Neuronal stem cell (in vitro differentiated cells): ENCODE results near the gene PSTPIP1.

ENCODE experiments used
- DNase-seq: peaks from one replicate; pipeline ENCODE4 v3.0.0-alpha.2; 2013; ENCODE audit warnings: low spot score
- H2AFZ ChIP-seq: one replicate; pipeline ENCODE4 v1.6.1; 2013; ENCODE audit warnings: mild to moderate bottlenecking, low read length, inconsistent platforms
- H2AK5ac ChIP-seq: 2 replicates; pipeline ENCODE4 v1.6.1; 2013; ENCODE audit warnings: low read depth, mild to moderate bottlenecking, inconsistent platforms, low read length, moderate library complexity, mixed read lengths
- H2BK120ac ChIP-seq: 2 replicates; pipeline ENCODE4 v1.6.1; 2013; ENCODE audit warnings: low read depth, mild to moderate bottlenecking, inconsistent platforms, low read length, moderate library complexity, mixed read lengths
- H2BK12ac ChIP-seq: one replicate; pipeline ENCODE4 v1.6.1; 2013; ENCODE audit warnings: low read length, inconsistent platforms
- H2BK15ac ChIP-seq: 2 replicates; pipeline ENCODE4 v1.6.1; 2013; ENCODE audit warnings: mild to moderate bottlenecking, low read length, inconsistent platforms, mixed read lengths
- H2BK5ac ChIP-seq: one replicate; pipeline ENCODE4 v1.6.1; 2013; ENCODE audit warnings: inconsistent platforms, mild to moderate bottlenecking, low read length, moderate library complexity
- H3K14ac ChIP-seq: one replicate; pipeline ENCODE4 v1.6.1; 2013; ENCODE audit warnings: low read length, inconsistent platforms
- H3K18ac ChIP-seq: 2 replicates; pipeline ENCODE4 v1.6.1; 2013; ENCODE audit warnings: low read length, inconsistent platforms
- H3K23ac ChIP-seq: 2 replicates; pipeline ENCODE4 v1.6.1; 2013; ENCODE audit warnings: low read depth, mild to moderate bottlenecking, mixed read lengths, low read length, inconsistent platforms; ENCODE audit not compliant: poor library complexity
- H3K27ac ChIP-seq: replicated peaks from 3 replicates; pipeline ENCODE4 v1.5.1; 2013; ENCODE audit warnings: low read length, inconsistent platforms
- H3K27me3 ChIP-seq, 3 experiments: 2 replicates each; pipeline ENCODE4 v1.6.1; 2013; ENCODE audit warnings: low read length in 3 of 3, mild to moderate bottlenecking in 2 of 3, inconsistent platforms in 1 of 3, low read depth in 1 of 3, mixed read lengths in 1 of 3, moderate library complexity in 1 of 3; ENCODE audit not compliant: control insufficient read depth in 3 of 3, insufficient read depth in 3 of 3
- H3K36me3 ChIP-seq, 2 donors: replicated peaks in 1 of 2; 2 replicates each; pipeline ENCODE4 v1.6.1; 2013; ENCODE audit warnings: low read length in 2 of 2; ENCODE audit not compliant: control insufficient read depth in 2 of 2, insufficient read depth in 2 of 2
- H3K4ac ChIP-seq: 2 replicates; pipeline ENCODE4 v1.6.1; 2013; ENCODE audit warnings: inconsistent platforms, mild to moderate bottlenecking, low read length, moderate library complexity
- H3K4me1 ChIP-seq, 2 donors: 1 replicate in 1 of 2; 2 replicates in 1 of 2; pipeline ENCODE4 v1.6.1; 2013; ENCODE audit warnings: low read length in 2 of 2, low read depth in 1 of 2; ENCODE audit not compliant: control insufficient read depth in 2 of 2, insufficient read depth in 1 of 2
- H3K4me2 ChIP-seq: one replicate; pipeline ENCODE4 v1.6.1; 2013; ENCODE audit warnings: mild to moderate bottlenecking, low read length, inconsistent platforms; ENCODE audit not compliant: insufficient read depth, poor library complexity, severe bottlenecking
- H3K4me3 ChIP-seq, 2 donors: 2 replicates each; pipeline ENCODE4 v1.5.1; 2013; ENCODE audit warnings: low read length in 2 of 2, mild to moderate bottlenecking in 2 of 2, inconsistent platforms in 1 of 2, moderate library complexity in 1 of 2
- H3K79me1 ChIP-seq: one replicate; pipeline ENCODE4 v1.6.1; 2013; ENCODE audit warnings: low read depth, mild to moderate bottlenecking, inconsistent platforms, low read length, moderate library complexity
- H3K9ac ChIP-seq: one replicate; pipeline ENCODE4 v1.6.1; 2013; ENCODE audit warnings: mild to moderate bottlenecking, low read depth, low read length, inconsistent platforms; ENCODE audit not compliant: poor library complexity
- H3K9me3 ChIP-seq, 2 donors: replicated peaks in 1 of 2; 2 replicates each; pipeline versions ENCODE3 to v1.6.1; 2013; ENCODE audit warnings: low read length in 2 of 2, mild to moderate bottlenecking in 2 of 2, inconsistent platforms in 1 of 2, low read depth in 1 of 2, mixed read lengths in 1 of 2, moderate library complexity in 1 of 2; ENCODE audit not compliant: control insufficient read depth in 2 of 2, insufficient read depth in 1 of 2
- H4K8ac ChIP-seq: one replicate; pipeline ENCODE4 v1.6.1; 2013; ENCODE audit warnings: low read depth, mild to moderate bottlenecking, inconsistent platforms, low read length, moderate library complexity
- H4K91ac ChIP-seq: one replicate; pipeline ENCODE4 v1.6.1; 2013; ENCODE audit warnings: low read length, low read depth, mild to moderate bottlenecking, inconsistent platforms; ENCODE audit not compliant: poor library complexity
- WGBS, 2 donors: extraction: QIAGEN DNeasy Blood & Tissue Kit; methylation state at CpG; one replicate each; pipeline ENCODE4 v1.1.7; 2013; ENCODE audit warnings: missing lambda C conversion rate in 2 of 2, mixed read lengths in 1 of 2; ENCODE audit not compliant: insufficient read length in 2 of 2, insufficient replicate concordance in 1 of 2; ENCODE audit errors: extremely low coverage in 2 of 2; 5-methylcytosine and 5-hydroxymethylcytosine counted together

The PSTPIP1 gene

DNA sequence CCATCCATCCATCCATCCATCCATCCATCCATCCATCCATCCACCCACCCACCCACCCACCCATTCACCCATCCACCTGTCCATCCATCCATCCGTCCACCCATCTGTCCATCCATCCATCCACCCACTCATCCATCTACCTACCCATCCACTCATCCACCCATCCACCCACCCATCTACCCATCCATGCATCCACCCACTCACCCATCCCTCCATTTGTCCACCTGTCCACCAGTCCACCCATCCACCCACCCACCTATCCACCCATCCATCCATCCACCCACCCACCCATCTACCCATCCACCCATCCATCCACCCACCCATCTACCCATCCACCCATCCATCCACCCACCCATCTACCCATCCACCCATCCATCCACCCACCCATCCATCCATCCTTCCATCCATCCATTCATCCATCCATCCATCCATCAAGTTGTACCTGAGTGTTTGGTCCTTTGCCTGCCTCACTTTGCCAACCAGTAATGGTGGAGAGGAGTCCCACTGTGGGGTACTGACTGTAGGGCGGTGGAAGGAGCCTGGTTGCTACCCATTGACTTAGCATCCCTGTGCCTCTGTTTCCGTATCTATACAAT lies 17.3 kb downstream of the PSTPIP1 start:
- H4K8ac ChIP-seq = no peak overlapping the region
- H3K36me3 ChIP-seq = no peaks in the 10 kb centered on the region
- H2BK5ac ChIP-seq = no peak overlapping the region
- no peaks in the 10 kb centered on the region for H3K4me1 ChIP-seq
- H3K4me2 ChIP-seq = no peak overlapping the region
- no peak overlapping the region for H3K27ac ChIP-seq
- no peak overlapping the region for H2AK5ac ChIP-seq
- H3K27me3 ChIP-seq = peaks cover 0 to 65% (median 3%) of the 10 kb centered on the region in 3 experiments
- H2AFZ ChIP-seq = no peak overlapping the region
- DNase-seq = no peak
- no peak overlapping the region for H3K4ac ChIP-seq
- peaks cover 0 to 2% of the 10 kb centered on the region in 2 donors for H3K9me3 ChIP-seq
- no peak overlapping the region for H3K14ac ChIP-seq
- H3K23ac ChIP-seq = no peak overlapping the region
- H3K9ac ChIP-seq = no peak overlapping the region
- 100% methylated on average over 1 of the region's 3 CpGs; no CpG with 5 or more reads in 1 of the 2 donors for WGBS, 2 donors
- H4K91ac ChIP-seq = no peak overlapping the region
- no peak overlapping the region for H3K4me3 ChIP-seq
- no peak overlapping the region for H2BK15ac ChIP-seq
- H2BK120ac ChIP-seq = no peak overlapping the region
- H3K18ac ChIP-seq = no peak overlapping the region
- H3K79me1 ChIP-seq = no peaks in the 10 kb centered on the region
- H2BK12ac ChIP-seq = no peak overlapping the region

GRCh38 chr15:77012868-77013267 lies 17.9 kb downstream of the PSTPIP1 start:
- Histone ChIP-seq H2AK5ac (no peak overlapping the region), H3K4me3 (no peak overlapping the region), H3K4ac (no peak overlapping the region), H3K9me3 (peaks cover 0 to 2% of the 10 kb centered on the region in 2 donors), H3K4me2 (no peak overlapping the region), H4K91ac (no peak overlapping the region), H2BK5ac (no peak overlapping the region), H3K27ac (no peak overlapping the region), H3K4me1 (no peaks in the 10 kb centered on the region), H2BK15ac (no peak overlapping the region), H2BK12ac (no peak overlapping the region), H3K79me1 (no peaks in the 10 kb centered on the region), H3K36me3 (no peaks in the 10 kb centered on the region), H4K8ac (no peak overlapping the region), H3K18ac (no peak overlapping the region), H3K14ac (no peak overlapping the region), H2BK120ac (no peak overlapping the region), H3K23ac (no peak overlapping the region), H3K9ac (no peak overlapping the region), H2AFZ (no peak overlapping the region), H3K27me3 (peaks cover 0 to 70% (median 3%) of the 10 kb centered on the region in 3 experiments)
- DNase-seq = no peak
- no CpG with 5 or more reads among the region's 4 CpGs for WGBS, 2 donors

GRCh38 chr15:77013776-77014131 lies 18.8 kb downstream of the PSTPIP1 start:
- Histone ChIP-seq H4K8ac (no peak overlapping the region), H2BK15ac (no peak overlapping the region), H2BK5ac (no peak overlapping the region), H2BK12ac (no peak overlapping the region), H3K4me3 (no peak overlapping the region), H3K23ac (no peak overlapping the region), H3K9ac (no peak overlapping the region), H3K27me3 (peaks cover 0 to 72% (median 3%) of the 10 kb centered on the region in 3 experiments), H3K18ac (no peak overlapping the region), H3K4me2 (no peak overlapping the region), H2AFZ (no peak overlapping the region), H4K91ac (no peak overlapping the region), H3K14ac (no peak overlapping the region), H3K36me3 (no peaks in the 10 kb centered on the region), H2BK120ac (no peak overlapping the region), H3K4ac (no peak overlapping the region), H3K9me3 (peaks cover 0 to 2% of the 10 kb centered on the region in 2 donors), H3K27ac (no peak overlapping the region), H2AK5ac (peak overlapping the region; percentile 77), H3K79me1 (no peaks in the 10 kb centered on the region), H3K4me1 (no peaks in the 10 kb centered on the region)
- no peak for DNase-seq
- no CpG with 5 or more reads among the region's 6 CpGs for WGBS, 2 donors

GRCh38 chr15:77014132-77015081 lies 19.5 kb downstream of the PSTPIP1 start:
- WGBS, 2 donors = no CpG with 5 or more reads among the region's 23 CpGs
- H3K4ac ChIP-seq = no peak overlapping the region
- no peak overlapping the region for H2BK12ac ChIP-seq
- no peak overlapping the region for H4K8ac ChIP-seq
- H3K27ac ChIP-seq = no peak overlapping the region
- no peak overlapping the region for H3K9ac ChIP-seq
- H3K27me3 ChIP-seq = peaks cover 0 to 71% (median 3%) of the 10 kb centered on the region in 3 experiments
- H3K4me1 ChIP-seq = no peaks in the 10 kb centered on the region
- H4K91ac ChIP-seq = no peak overlapping the region
- H2AFZ ChIP-seq = no peak overlapping the region
- no peak overlapping the region for H2BK120ac ChIP-seq
- peak overlapping the region; percentile 77 for H2AK5ac ChIP-seq
- H3K36me3 ChIP-seq = no peaks in the 10 kb centered on the region
- no peak overlapping the region for H2BK5ac ChIP-seq
- H3K23ac ChIP-seq = no peak overlapping the region
- no peaks in the 10 kb centered on the region for H3K79me1 ChIP-seq
- H3K18ac ChIP-seq = peak overlapping the region; percentile 67
- no peak overlapping the region for H3K14ac ChIP-seq
- DNase-seq = no peak
- peaks cover 0 to 2% of the 10 kb centered on the region in 2 donors for H3K9me3 ChIP-seq
- H2BK15ac ChIP-seq = peak overlapping the region; percentile 61
- no peak overlapping the region for H3K4me3 ChIP-seq
- H3K4me2 ChIP-seq = no peak overlapping the region
